ENCODE measurements around the gene E2F8.

DNA sequence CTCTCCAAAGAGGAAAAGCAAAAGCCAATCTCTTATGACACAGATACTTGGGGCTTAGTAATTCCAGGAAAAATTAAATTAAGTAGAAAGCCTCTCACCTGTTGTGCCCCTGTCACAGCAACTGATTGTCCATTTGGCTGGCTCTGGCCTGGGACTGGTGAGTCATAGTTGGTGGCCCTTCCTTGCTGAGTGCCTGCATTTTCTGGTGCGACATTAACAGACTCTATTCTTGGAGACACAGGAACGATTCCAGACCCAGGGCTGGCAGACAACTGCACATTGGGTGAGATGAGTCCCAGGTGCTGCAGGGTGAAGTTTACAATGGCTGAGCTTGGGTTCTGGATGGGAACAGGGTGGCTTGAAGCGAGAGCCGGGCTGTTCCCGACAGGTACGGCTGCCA lies 15.6 kb downstream of the E2F8 start:
- TF ChIP-seq, protein P1, sequence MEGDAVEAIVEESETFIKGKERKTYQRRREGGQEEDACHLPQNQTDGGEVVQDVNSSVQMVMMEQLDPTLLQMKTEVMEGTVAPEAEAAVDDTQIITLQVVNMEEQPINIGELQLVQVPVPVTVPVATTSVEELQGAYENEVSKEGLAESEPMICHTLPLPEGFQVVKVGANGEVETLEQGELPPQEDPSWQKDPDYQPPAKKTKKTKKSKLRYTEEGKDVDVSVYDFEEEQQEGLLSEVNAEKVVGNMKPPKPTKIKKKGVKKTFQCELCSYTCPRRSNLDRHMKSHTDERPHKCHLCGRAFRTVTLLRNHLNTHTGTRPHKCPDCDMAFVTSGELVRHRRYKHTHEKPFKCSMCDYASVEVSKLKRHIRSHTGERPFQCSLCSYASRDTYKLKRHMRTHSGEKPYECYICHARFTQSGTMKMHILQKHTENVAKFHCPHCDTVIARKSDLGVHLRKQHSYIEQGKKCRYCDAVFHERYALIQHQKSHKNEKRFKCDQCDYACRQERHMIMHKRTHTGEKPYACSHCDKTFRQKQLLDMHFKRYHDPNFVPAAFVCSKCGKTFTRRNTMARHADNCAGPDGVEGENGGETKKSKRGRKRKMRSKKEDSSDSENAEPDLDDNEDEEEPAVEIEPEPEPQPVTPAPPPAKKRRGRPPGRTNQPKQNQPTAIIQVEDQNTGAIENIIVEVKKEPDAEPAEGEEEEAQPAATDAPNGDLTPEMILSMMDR (IDR thresholded peaks at IDR 0.05) = no peak
- TF ChIP-seq POLR2A (IDR thresholded peaks at IDR 0.05; ENCODE audit: low read depth) = no peak

Measured in esophagus muscularis mucosa (tissue), 3 donors.